ENCODE measurements around the gene PTGFRN.

PTGFRN gene

DNA sequence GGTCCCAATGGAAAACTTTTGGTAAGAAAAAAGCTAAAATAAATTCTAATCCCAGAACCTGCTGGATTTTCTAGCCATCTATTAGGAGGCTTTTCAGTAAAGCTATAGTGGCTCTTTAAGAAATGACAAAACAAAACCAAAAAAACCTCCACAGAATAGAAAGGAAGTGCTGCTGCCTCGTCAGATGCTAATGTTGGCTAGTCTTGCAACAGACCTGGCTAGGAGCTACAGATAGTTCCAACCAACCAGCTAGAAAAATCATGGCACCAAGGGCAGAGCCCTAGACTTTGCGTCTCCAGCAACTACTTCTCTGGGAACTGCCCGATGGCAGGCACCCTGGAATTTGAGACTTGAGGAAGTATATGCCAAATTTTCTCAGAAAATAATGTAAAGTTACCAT, 99.4 kb downstream of the PTGFRN start:
- no peak for FAIRE-seq

DNA sequence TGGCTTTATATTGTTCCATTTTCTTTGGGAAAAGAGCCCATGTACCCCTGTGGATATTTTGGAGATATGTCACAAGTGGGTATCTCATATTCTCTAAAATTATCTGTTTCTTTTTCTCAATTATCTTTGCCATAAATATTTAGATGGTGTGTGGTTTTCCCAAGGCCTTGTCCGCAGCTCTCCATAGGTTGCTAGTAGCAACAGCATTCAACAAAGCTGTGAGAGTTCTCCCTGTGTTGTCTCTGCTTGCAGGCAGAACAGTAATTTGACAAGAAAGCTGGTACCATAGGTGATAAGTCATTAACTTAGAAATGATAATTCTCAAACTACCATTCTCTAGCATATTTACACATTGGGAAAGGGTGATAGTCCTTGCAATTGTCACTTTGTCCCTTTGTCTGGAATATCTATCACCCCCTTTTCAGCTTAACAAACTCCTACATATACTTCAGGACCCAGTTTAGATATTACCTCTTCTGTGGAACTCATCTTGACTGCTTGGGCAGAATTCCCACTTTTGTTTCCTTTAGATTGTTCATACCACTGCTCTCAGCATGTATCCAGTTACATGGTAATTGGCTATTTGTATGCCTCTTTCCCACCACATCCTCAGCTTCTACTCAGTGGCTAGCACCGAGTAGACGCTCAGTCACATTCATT, 100.7 kb downstream of the PTGFRN start:
- no peak for FAIRE-seq

GRCh38 chr1:117011334-117011733, 101.6 kb downstream of the PTGFRN start:
- no peak for FAIRE-seq

DNA sequence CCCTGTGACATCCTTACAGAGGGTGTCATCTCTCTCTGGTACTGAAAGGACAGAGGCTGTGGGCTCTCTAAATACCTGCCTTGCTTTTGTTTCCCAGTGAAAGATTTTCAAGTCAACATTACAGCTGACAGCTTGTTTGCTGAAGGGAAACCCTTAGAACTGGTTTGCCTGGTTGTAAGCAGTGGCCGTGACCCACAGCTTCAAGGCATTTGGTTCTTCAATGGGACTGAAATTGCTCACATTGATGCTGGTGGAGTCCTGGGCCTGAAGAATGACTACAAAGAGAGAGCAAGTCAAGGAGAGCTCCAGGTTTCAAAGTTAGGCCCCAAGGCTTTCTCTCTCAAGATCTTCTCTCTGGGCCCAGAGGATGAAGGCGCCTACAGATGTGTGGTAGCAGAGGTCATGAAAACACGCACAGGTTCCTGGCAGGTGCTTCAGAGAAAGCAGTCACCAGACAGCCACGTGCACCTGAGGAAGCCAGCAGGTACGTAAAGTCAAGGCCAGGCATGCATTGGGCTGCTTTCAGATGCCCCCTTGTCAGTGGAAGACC, 103.7 kb downstream of the PTGFRN start:
- FAIRE-seq, result no peak

DNA sequence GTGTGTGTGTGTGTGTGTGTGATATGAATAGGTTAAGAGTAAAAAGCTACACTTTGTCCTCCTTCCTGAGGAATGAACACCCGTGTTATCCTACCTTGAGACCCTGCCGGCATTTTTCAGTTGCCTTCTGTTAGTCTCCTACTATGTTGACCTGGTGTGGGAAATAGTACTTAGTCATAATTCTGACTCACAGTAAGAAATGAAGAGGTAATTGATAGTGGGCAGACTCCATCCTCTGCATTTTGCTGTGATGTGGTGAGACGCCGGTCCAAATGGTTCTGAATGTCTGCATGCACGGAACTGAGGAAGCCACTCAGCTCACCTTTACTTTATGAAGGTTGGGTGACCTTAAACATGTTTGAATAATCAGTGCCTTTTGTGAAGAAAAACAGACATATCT, 104.5 kb downstream of the PTGFRN start:
- no peak for FAIRE-seq

- no peak for FAIRE-seq
These were observed 106.0 kb downstream of the PTGFRN start for GRCh38 chr1:117015724-117016123.

DNA sequence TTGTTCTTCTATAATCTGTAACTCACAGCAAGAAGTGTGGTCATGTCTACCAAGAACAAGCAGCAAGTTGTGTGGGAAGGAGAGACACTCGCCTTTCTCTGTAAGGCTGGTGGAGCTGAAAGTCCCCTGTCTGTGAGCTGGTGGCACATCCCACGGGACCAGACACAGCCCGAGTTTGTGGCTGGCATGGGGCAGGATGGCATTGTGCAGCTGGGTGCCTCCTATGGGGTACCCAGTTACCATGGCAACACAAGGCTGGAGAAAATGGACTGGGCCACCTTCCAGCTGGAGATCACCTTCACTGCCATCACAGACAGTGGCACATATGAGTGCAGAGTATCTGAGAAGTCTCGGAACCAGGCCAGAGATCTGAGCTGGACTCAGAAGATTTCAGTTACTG, 107.3 kb downstream of the PTGFRN start:
- no peak for FAIRE-seq

DNA sequence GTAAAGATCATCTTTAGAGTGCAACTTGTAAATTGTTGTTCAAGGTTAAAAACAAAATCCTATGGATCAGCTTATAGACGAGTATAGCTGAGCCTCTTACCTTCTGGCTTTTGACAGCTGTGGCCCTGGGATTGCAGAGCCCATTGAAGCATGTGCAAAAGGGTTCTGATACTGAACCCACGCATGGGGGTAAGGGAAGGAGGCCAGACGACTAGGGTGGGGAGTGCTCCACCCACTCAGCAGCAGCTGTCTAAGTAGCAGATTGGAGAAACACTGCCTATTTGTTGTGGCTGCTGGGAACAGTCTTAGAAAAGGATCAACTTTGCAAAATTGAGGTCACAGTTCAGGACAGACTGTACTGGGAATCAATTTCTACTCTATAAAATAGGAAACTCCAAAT, 107.9 kb downstream of the PTGFRN start:
- no peak for FAIRE-seq

- no peak for FAIRE-seq
These were observed 110.9 kb downstream of the PTGFRN start for GRCh38 chr1:117020526-117021156.

DNA sequence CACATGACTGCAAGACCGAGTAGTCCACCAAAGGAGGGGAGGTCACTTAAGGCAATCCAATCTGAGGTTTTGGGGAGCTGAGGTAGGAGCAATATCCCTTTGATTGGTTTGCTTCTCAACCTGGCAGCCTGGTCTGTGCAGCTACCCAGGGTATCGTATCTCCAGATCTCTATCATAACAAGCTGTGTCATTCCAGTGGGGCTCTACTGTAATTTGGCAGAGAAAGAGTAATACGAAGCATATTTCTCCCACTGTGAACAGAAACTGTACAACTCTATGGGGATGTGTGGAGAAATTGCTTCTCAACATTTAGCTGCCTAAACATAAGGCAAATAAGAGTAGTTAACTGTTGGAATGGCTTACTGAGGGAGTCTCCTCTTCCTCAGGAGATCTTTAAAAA, 112.4 kb downstream of the PTGFRN start:
- FAIRE-seq, result no peak

DNA sequence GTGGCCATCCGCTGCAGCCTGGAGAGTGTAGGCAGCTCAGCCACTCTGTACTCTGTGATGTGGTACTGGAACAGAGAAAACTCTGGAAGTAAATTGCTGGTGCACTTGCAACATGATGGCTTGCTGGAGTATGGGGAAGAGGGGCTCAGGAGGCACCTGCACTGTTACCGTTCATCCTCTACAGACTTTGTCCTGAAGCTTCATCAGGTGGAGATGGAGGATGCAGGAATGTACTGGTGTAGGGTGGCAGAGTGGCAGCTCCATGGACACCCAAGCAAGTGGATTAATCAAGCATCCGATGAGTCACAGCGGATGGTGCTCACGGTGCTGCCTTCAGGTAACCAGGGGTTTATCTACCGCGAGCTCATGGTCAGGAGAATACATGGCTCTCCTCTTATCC, 115.9 kb downstream of the PTGFRN start:
- FAIRE-seq, result no peak

GRCh38 chr1:117026361-117026760, 116.6 kb downstream of the PTGFRN start:
- no peak for FAIRE-seq

- no peak for FAIRE-seq
These were observed 120.0 kb downstream of the PTGFRN start for GRCh38 chr1:117029685-117030084.

- FAIRE-seq, result no peak
These were observed 120.7 kb downstream of the PTGFRN start for GRCh38 chr1:117030271-117030877.

DNA sequence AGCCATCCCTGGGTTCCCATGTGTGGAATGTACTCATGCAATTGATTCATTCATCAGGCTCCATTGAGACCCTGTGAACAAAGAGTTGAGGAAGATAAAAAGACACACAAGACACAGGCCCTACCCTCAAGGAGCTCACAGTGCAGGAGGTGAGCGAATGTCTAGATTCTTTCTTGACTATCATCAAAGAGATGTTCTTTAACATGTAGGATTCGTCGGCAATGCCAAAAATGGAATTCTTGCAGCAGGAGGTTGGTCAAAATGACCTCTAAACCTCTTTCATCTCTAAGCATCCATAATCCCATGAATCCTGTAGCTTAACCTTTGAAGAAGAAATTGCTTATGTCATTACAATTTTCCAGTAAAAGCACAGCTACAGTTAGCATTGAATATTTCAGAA, 122.5 kb downstream of the PTGFRN start:
- FAIRE-seq, result no peak

GRCh38 chr1:117032681-117033539, 123.2 kb downstream of the PTGFRN start:
- FAIRE-seq, result no peak

DNA sequence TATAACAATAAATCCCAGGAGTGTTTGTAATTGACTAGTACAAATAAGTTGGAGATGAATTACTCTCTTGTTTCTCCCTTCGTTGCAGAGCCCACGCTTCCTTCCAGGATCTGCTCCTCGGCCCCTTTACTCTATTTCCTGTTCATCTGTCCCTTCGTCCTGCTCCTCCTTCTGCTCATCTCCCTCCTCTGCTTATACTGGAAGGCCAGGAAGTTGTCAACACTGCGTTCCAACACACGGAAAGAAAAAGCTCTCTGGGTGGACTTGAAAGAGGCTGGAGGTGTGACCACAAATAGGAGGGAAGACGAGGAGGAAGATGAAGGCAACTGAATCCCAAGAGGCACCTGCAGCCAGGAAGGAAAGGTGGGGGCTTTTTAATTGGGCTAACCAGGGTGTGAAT, 124.1 kb downstream of the PTGFRN start:
- FAIRE-seq, result no peak

GRCh38 chr1:117034791-117035290, 125.1 kb downstream of the PTGFRN start:
- FAIRE-seq, result no peak

- no peak for FAIRE-seq
These were observed 126.3 kb downstream of the PTGFRN start for GRCh38 chr1:117036018-117036461.

DNA sequence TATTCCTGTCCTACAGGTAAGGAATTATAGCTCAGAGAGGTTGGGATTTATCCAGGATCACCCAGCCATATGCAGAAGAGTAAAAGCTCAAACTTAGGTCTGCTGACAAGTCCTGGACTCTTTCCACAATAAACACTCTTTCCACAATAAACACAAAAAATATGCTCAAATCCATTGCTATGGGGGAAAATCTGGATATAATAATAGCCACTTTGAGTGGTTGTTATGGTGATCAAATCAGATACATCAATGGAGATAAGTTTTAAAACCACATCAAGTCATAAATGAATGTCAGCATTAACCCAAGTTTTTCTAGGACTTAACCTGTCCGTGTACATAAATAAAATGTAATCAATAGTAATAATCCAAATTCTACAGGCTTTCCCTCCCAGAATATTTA, 128.1 kb downstream of the PTGFRN start:
- FAIRE-seq, result no peak

DNA sequence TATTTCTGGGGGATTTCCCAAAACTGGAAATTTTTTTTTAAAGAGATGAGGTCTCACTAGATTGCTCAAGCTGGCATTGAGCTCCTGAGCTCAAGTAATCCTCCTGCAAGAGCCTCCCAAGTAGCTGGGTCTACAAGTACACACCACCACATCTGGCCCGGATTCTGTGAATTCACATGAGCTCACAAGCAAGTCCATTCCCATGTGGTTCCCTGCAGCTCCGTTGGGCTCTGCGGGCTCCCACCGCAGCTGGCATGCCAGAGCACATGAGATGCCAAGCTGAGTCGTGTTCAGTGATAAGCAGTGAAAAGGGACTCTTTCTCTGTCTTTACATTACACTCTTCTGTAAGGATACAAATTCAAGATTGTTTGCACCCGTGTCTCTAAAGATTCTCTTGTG, 128.5 kb downstream of the PTGFRN start:
- no peak for FAIRE-seq
